Cardiac fibroblast (primary cell): ENCODE measurements around the gene MRPS25.
A peak's percentile ranks its signal among the peaks of the same experiment; 100 is the strongest.

Experiments used
- DNase-seq, 2 donors: peaks; one replicate each; pipeline versions ENCODE4 v3.0.0 to v3.0.0-alpha.2; 2010; ENCODE audit warnings: low read depth in 2 of 2
- H3K4me3 ChIP-seq, 2 donors: replicated peaks in 1 of 2; 1 replicate in 1 of 2; 2 replicates in 1 of 2; pipeline ENCODE4 v1.5.1; 2011; ENCODE audit warnings: low read depth in 2 of 2, low read length in 2 of 2, mild to moderate bottlenecking in 2 of 2, moderate library complexity in 1 of 2
- CTCF ChIP-seq: IDR thresholded peaks from one replicate; pipeline ENCODE4 v1.5.1; 2011; ENCODE audit warnings: low read depth, mild to moderate bottlenecking, low read length, inconsistent platforms

Gene MRPS25

GRCh38 chr3:15108082-15108545 is 43.0 kb upstream of the MRPS25 start:
- peak; percentile 83 to 84 for DNase-seq
- H3K4me3 ChIP-seq = no peak overlapping the region
- peak; percentile 91 for TF ChIP-seq CTCF

- H3K4me3 ChIP-seq = no peak overlapping the region
- DNase-seq = no peak
- TF ChIP-seq CTCF = no peak
Measured at GRCh38 chr3:15107075-15107947, 42.2 kb upstream of the MRPS25 start.

- DNase-seq = peak in 1 of 2 donors; percentile 26
- TF ChIP-seq CTCF = no peak
- no peak overlapping the region for H3K4me3 ChIP-seq
Measured at GRCh38 chr3:15102836-15103235, 37.7 kb upstream of the MRPS25 start.

GRCh38 chr3:15102256-15102655 is 37.1 kb upstream of the MRPS25 start:
- TF ChIP-seq CTCF = no peak
- DNase-seq = peak in 1 of 2 donors; percentile 5
- H3K4me3 ChIP-seq = no peak overlapping the region

GRCh38 chr3:15099364-15100098 is 34.4 kb upstream of the MRPS25 start:
- peak overlapping the region; percentile 92 to 98 for H3K4me3 ChIP-seq
- DNase-seq = no peak
- TF ChIP-seq CTCF = no peak

GRCh38 chr3:15098503-15099363 is 33.6 kb upstream of the MRPS25 start, which contains the start of gene RBSN:
Gene RBSN (minus strand): TSS chr3:15099148. CDS start chr3:15096120, 3,028 bp downstream.
- TF ChIP-seq CTCF = no peak
- peak; percentile 94 to 95 for DNase-seq

More at GRCh38 chr3:15098503-15099363, 33.6 kb upstream of the MRPS25 start, which contains the start of gene RBSN:
- peak within 1 kb of the TSS; percentile 92 to 98 for H3K4me3 ChIP-seq
